ENCODE measurements around the gene ARHGEF3.

The ARHGEF3 gene

GRCh38 chr3:56792193-56792592 is 9.6 kb downstream of the ARHGEF3 start:
- no peak for DNase-seq

DNA sequence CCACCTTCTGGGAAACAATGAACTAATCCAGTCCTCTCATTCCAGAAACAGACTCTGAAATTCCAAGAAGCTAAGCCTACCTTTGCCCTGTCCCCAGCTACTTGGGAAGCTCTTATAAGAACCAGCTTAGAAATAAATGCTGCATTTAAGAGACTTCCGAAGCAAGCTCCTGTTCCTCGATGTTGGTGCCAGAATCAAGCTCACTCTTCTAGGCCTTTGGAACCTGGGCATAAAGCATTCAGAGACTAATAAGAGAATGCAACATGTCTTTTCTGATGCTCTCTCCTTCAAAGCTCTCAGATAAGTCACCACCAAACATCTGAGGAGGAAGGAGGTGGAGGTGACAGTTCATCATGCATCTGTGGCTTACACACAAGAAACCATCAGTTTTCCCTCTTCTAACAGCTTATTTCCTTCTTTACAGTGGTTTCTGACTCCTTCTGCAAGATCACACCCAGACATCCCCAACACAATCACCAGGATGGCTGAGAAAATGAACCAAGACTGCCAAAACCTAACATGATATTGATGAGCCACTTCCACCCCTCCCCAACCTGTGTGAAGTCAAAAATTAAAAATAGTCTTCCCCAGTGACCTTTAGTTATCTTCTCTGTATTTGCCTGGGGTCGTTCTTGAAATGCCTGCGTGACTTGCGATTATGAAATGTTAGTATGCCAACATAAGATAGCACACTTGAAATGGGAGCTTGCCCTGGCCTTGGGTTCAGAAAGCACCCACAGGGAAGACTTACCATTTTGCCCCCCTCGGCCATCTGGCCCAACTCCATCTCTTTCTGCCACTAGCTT is 11.5 kb downstream of the ARHGEF3 start:
- no peak for DNase-seq

GRCh38 chr3:56789076-56789475 is 12.7 kb downstream of the ARHGEF3 start:
- DNase-seq = no peak

GRCh38 chr3:56788521-56788920 is 13.2 kb downstream of the ARHGEF3 start:
- DNase-seq = no peak

DNA sequence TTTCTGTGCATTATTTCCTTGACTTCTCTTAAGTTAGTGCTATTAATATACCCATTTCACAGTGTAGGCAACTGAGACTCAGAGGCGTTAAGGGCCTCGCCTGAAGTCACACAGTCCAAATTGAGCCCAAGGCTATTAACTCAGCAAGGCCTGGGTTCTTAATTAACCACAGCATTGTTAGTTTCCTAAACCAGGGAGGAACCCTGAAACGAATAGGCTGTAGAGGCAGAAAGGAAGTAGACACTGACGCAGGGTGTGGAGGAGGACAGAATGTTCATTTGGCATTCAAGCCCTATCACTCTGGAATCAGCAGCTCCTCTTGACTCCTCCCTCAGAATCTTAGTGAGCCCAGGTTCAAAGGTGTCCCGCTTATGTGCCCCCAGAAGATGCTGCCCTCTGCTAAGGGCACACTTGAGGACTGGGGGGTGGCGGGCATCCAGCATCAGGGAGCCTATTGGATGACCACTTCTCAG is 13.9 kb downstream of the ARHGEF3 start:
- DNase-seq = no peak

GRCh38 chr3:56787258-56787775 is 14.4 kb downstream of the ARHGEF3 start:
- no peak for DNase-seq

- DNase-seq = no peak
Measured at GRCh38 chr3:56785499-56785898, 16.2 kb downstream of the ARHGEF3 start.

- DNase-seq = no peak
Measured at GRCh38 chr3:56784448-56785001, 17.2 kb downstream of the ARHGEF3 start.

GRCh38 chr3:56783644-56784447 is 17.9 kb downstream of the ARHGEF3 start:
- peak; percentile 33 for DNase-seq

- no peak for DNase-seq
Measured at GRCh38 chr3:56782906-56783305, 18.8 kb downstream of the ARHGEF3 start.

- no peak for DNase-seq
Measured at GRCh38 chr3:56782215-56782614, 19.5 kb downstream of the ARHGEF3 start.

GRCh38 chr3:56781762-56782161 is 20.0 kb downstream of the ARHGEF3 start:
- DNase-seq = no peak

GRCh38 chr3:56780936-56781335 is 20.8 kb downstream of the ARHGEF3 start:
- DNase-seq = no peak

GRCh38 chr3:56778893-56779292 is 22.9 kb downstream of the ARHGEF3 start:
- DNase-seq = no peak

GRCh38 chr3:56776556-56776950 is 25.2 kb downstream of the ARHGEF3 start:
- DNase-seq = no peak

GRCh38 chr3:56775838-56776555 is 25.8 kb downstream of the ARHGEF3 start:
- DNase-seq = peak; percentile 42

DNA sequence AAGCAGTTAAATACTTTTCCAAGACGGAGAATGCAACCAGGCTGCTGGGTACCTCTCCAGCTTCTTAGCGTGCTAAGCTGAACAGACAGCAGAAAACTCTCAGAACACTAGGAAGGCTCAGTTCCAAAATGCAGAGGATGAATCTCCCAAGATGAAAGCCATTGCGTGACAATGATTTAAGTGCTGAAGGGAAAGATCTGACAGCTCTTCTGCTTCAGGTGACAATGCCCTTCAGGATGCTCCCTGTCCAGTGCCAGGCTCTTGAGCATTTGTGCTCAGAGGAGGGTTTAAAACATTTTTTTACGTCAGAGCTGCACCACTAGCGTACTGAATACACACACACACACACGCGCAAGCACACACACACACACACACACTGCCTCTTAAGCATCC is 26.3 kb downstream of the ARHGEF3 start:
- peak; percentile 36 for DNase-seq

DNA sequence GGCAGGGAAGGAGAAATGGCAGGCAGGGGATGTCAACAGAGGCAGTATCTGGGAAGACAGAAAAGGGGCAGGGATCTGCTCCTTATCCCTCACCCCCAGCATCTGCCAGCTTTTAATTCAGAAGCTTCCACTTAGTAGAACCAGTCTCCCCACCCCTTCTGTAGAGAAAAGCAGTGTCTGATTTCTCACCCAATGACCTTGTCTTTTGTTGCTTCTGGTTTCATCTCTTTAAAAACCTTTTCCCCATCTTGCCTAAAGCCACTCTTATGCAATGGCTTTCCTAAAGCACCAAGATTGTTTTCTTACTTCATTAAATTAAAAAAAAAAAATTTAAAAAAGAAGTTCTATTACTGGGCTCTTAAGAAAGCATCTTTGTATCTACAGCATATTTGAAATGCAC is 27.8 kb downstream of the ARHGEF3 start:
- no peak for DNase-seq

- no peak for DNase-seq
Measured at GRCh38 chr3:56772952-56773938, 28.5 kb downstream of the ARHGEF3 start.

DNA sequence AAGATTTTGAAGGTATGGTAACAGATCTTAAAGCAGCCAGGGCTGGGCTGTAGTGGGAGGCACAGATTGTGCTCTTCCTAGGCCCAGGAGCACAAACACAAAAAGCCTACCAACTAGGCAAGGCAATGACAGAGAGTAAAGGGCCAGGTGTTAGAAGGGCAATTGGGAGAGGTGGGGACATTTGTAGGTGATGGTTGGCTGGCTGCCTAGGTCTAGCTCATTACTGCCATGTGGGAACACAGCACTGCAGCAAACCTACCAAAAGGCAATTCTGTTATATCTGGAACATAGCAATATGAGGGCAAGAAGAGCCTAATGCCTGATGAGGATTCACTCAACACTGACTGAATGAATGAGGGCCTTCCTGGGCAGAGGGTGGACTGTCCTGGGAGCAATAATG is 30.4 kb downstream of the ARHGEF3 start:
- no peak for DNase-seq

DNA sequence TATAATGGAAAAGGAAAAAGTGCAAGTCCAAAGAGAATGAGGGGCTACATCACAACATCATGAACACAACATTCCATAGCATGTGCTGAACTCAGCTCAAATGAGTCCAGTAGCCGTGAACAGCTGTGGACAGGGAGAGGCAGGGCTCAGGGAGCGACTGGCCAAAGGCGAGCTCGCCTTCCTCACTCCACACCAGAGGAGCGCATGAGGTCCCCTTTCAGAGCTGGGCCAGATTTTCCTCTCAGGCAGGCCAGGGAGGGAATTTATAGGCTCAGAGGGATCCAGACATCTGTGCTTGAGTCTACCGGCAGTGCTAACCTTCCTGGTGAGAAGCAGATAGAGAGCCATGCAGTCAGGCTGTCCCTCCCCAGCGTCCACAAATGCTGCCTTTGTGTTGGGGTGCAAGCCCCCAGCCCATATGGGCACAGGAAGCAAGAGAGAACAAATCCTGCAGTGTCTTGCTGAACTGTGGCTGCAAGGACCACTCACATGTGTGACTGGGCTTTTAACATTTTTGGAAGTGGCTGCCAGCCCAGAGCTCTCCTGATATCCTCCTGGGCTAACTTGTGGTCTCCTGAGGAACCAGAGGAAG is 32.5 kb downstream of the ARHGEF3 start:
- no peak for DNase-seq

All from midbrain (tissue), 1 donor.